IPS-20b (cell line): ENCODE measurements around the gene TMEM164.

ENCODE experiments used
- H3K27ac ChIP-seq: one replicate; pipeline ENCODE4 v1.5.1; 2013; ENCODE audit warnings: low read length
- H3K27me3 ChIP-seq: 2 replicates; pipeline ENCODE4 v1.6.1; 2013; ENCODE audit warnings: mild to moderate bottlenecking, low read length, inconsistent platforms; ENCODE audit not compliant: insufficient read depth
- H3K36me3 ChIP-seq: 2 replicates; pipeline ENCODE4 v1.6.1; 2013; ENCODE audit warnings: low read depth, mild to moderate bottlenecking, inconsistent platforms, low read length, moderate library complexity; ENCODE audit not compliant: insufficient read depth
- H3K4me1 ChIP-seq: 2 replicates; pipeline ENCODE4 v1.6.1; 2013; ENCODE audit warnings: mild to moderate bottlenecking, control low read depth, inconsistent platforms, low read length, moderate library complexity; ENCODE audit not compliant: insufficient read depth
- H3K4me3 ChIP-seq: 2 replicates; pipeline ENCODE4 v1.5.1; 2013; ENCODE audit warnings: mild to moderate bottlenecking, low read length, inconsistent platforms
- H3K9ac ChIP-seq: 2 replicates; pipeline ENCODE4 v1.6.1; 2013; ENCODE audit warnings: low read depth, mild to moderate bottlenecking, inconsistent platforms, low read length, moderate library complexity
- H3K9me3 ChIP-seq: 2 replicates; pipeline ENCODE4 v1.6.1; 2013; ENCODE audit warnings: mild to moderate bottlenecking, low read depth, low read length, inconsistent platforms; ENCODE audit not compliant: insufficient read depth

TMEM164 gene

DNA sequence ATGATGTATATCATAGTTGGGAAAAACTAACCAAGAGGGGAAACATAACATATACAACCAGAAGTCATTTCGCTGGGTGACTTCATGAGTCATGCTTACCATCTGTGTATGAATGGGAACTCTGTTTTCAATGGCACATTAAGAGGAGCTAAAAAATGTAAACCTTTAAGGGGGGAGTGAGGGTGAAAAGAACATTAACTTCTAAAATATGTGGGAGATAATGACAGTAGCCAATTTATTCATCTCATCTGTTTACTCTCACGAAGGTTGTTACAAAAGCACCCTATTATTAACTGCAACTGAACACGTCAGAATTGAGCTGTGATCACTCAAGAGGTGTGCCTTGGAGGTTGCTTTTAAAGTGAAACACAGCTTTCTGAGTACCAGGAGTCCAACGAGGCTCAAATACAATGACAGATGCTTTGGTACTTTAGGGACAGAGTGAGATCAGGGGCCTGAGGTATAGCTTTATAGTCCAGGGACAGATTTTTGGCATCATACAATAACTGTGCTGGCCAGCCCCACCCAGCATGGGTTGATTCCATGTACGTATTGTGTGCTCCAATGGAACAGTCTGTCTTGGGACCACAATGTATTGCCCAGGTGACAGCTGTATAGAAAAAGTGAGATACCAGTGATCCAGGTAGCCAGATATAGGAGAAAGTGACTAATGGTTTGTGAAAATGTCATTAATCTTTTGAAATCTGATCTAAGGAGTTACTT, 207.7 kb downstream of the TMEM164 start:
- H3K36me3 ChIP-seq, result no peaks in the 10 kb centered on the region
- no peaks in the 10 kb centered on the region for H3K27me3 ChIP-seq
- no peak overlapping the region for H3K9ac ChIP-seq
- H3K9me3 ChIP-seq, result no peaks in the 10 kb centered on the region
- no peak overlapping the region for H3K4me3 ChIP-seq
- no peaks in the 10 kb centered on the region; the same call in none of the 2 replicates for H3K4me1 ChIP-seq
- H3K27ac ChIP-seq, result no peak overlapping the region

DNA sequence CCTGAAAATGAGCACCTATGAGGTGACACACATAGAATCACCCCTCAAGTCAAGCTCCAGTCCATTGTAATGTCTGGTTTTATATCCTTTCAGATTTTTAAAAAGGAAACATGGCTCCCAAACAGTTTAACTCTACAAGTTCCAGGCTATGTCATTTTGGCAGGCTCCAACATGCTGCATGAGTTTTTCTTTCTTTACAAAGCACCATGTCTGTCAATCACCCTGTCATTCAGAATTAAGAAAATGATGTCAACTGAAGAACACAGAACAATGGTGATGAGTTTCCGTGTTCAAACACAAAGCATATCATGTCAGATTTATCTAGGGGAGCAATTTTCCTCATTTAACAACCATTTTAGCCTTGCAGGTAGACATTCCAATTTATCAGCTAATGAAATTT, 208.4 kb downstream of the TMEM164 start:
- no peaks in the 10 kb centered on the region for H3K9me3 ChIP-seq
- no peak overlapping the region for H3K9ac ChIP-seq
- H3K27ac ChIP-seq, result no peak overlapping the region
- no peaks in the 10 kb centered on the region for H3K27me3 ChIP-seq
- no peaks in the 10 kb centered on the region for H3K36me3 ChIP-seq
- H3K4me1 ChIP-seq, result no peaks in the 10 kb centered on the region; the same call in none of the 2 replicates
- no peak overlapping the region for H3K4me3 ChIP-seq

DNA sequence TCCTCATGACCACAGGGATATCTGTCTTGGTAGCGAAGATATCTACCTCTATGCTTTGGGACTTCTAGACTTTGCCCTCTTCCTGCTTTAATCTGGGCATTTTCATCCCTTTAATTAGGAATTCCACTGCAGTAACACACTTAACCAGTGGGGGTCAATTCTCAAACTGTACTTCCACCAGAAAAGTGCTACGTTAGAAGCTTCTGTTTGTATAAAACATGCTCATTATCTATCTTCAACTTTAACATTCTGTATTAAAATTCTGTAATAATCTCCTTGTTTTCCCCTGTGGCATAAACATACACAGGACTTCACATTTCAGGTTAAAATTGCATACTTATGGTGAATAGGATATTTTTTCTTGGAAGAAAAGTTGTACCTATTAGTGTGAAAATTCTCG, 209.4 kb downstream of the TMEM164 start:
- no peaks in the 10 kb centered on the region for H3K9me3 ChIP-seq
- no peak overlapping the region for H3K4me3 ChIP-seq
- H3K27me3 ChIP-seq, result no peaks in the 10 kb centered on the region
- H3K9ac ChIP-seq, result no peak overlapping the region
- H3K36me3 ChIP-seq, result no peaks in the 10 kb centered on the region
- no peak overlapping the region for H3K27ac ChIP-seq
- H3K4me1 ChIP-seq, result no peaks in the 10 kb centered on the region; the same call in none of the 2 replicates

DNA sequence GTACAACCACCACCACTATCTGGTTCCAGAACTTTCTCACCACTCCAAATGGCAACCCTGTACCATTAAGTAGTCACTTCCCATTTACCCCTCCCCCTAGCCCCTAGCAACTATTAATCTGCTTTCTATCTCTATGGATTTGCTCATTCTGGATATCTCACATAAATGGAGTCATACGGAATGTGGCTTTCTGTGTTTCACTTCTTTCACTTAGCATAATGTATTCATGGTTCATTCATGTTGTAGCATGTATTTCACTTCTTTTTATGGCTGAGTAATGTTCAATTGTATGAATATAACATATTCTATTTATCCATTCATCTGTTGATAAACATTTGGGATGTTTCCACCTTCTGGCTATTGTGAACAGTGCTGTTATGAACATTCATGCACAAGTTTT, 210.3 kb downstream of the TMEM164 start:
- Histone ChIP-seq H3K4me1 (no peaks in the 10 kb centered on the region; the same call in none of the 2 replicates), H3K4me3 (no peak overlapping the region), H3K36me3 (no peaks in the 10 kb centered on the region), H3K27me3 (no peaks in the 10 kb centered on the region), H3K9ac (no peak overlapping the region), H3K27ac (no peak overlapping the region), H3K9me3 (no peaks in the 10 kb centered on the region)

DNA sequence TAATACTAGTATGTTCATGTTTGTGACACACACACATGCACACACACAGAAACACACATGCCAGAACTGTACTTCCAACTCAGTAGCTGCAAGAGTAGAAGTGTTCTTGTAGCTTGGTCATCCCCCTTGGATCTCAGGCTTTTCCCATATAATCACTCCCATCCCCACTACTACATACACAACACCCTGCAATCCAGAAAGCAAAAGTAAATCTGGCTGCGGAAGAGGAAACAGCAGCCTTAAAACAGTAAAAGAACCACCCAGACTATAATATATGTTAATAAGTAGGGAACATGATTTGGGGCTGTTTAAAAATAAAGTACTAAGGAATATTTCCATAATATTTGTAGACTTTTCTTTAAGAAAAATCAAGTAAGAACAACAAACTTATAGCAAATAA, 211.8 kb downstream of the TMEM164 start:
- H3K27me3 ChIP-seq, result no peaks in the 10 kb centered on the region
- H3K9me3 ChIP-seq, result no peaks in the 10 kb centered on the region
- no peaks in the 10 kb centered on the region; the same call in none of the 2 replicates for H3K4me1 ChIP-seq

DNA sequence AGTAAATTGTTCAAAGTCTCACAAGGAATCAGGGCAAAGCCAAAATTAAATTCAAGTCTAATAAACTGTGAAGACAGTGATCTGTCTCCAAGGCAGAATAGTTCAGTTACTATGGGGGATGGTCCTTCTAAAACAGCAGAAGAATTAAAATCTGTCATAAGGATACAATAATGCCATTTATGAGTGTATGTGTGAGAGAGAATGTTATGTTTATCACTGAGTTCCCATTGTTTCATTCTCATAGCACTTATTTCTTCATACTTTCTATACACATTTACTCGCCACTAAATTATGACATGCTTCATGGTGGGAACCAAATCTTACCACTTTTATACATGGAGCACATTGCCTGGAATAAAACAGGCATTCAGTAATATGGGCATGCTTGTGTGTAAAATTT, 212.5 kb downstream of the TMEM164 start:
- no peaks in the 10 kb centered on the region for H3K9me3 ChIP-seq
- H3K4me1 ChIP-seq, result no peaks in the 10 kb centered on the region; the same call in none of the 2 replicates
- no peak overlapping the region for H3K9ac ChIP-seq
- H3K27ac ChIP-seq, result no peak overlapping the region
- no peaks in the 10 kb centered on the region for H3K36me3 ChIP-seq
- H3K4me3 ChIP-seq, result no peak overlapping the region
- H3K27me3 ChIP-seq, result no peaks in the 10 kb centered on the region

More for the DNA sequence above, 211.8 kb downstream of the TMEM164 start:
- H3K9ac ChIP-seq, result no peak overlapping the region
- H3K36me3 ChIP-seq, result no peaks in the 10 kb centered on the region
- no peak overlapping the region for H3K27ac ChIP-seq
- no peak overlapping the region for H3K4me3 ChIP-seq

DNA sequence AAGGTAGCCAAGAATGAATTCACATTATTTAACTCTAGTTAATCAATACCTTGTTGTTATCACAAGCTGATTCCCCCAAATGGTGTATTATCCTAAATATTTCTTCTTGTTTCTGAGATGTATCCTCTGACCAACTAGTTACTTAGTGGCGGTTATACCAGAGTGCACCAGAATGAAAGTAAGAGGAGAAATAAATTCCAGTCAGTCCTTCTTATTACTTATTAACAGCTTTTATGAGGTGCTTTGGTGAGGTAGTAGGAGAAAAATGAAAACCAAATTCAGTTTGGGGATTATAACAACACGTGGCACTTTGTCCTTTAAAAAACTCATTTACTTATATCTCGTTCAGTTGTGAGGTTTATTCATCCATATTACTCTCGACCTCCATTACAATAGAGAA, 213.1 kb downstream of the TMEM164 start:
- Histone ChIP-seq H3K27me3 (no peaks in the 10 kb centered on the region), H3K9ac (no peak overlapping the region), H3K4me3 (no peak overlapping the region), H3K4me1 (no peaks in the 10 kb centered on the region), H3K36me3 (no peaks in the 10 kb centered on the region), H3K27ac (no peak overlapping the region), H3K9me3 (no peaks in the 10 kb centered on the region)

DNA sequence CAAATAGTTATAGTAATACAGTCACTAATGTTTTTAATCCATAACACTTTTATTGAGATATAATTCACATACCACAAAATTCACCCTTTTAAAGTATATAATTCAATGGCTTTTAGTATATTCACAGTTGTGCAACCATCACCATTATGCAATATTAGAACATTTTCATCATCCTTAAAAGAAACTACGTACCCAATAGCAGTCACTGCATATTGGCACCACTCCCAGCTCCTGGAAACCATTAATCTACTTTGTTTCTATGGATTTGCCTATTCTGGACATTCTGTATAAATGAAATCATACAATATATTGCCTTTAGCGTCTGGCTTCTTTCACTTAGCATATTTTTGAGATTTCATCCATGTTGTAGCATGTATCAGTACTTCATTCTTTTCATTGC, 215.7 kb downstream of the TMEM164 start:
- Histone ChIP-seq H3K4me1 (no peaks in the 10 kb centered on the region), H3K9ac (no peak overlapping the region), H3K27ac (no peak overlapping the region), H3K36me3 (no peaks in the 10 kb centered on the region), H3K4me3 (no peak overlapping the region), H3K27me3 (no peaks in the 10 kb centered on the region), H3K9me3 (no peaks in the 10 kb centered on the region)

DNA sequence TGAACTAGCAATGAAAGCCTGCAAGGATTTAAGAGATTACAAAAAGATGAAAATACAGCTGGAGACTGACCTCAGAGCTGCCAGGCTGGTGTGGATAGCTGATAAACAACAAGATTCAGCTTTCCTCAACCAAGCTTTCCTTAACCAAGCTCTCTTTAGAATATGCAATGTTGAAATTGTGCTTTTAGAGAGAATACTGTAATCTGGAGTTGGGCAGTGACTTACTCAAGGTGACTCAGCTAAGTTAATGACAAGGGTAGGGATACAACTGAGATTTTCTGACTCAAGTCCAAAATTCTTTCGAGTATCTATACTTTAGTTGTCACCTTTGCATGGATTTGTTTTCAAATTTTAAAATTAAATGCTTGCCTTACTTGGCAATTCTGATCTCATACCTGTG, 217.0 kb downstream of the TMEM164 start:
- no peak overlapping the region for H3K27ac ChIP-seq
- no peak overlapping the region for H3K4me3 ChIP-seq
- no peaks in the 10 kb centered on the region for H3K9me3 ChIP-seq
- no peaks in the 10 kb centered on the region for H3K27me3 ChIP-seq
- no peaks in the 10 kb centered on the region for H3K36me3 ChIP-seq
- H3K4me1 ChIP-seq, result no peaks in the 10 kb centered on the region
- H3K9ac ChIP-seq, result no peak overlapping the region

DNA sequence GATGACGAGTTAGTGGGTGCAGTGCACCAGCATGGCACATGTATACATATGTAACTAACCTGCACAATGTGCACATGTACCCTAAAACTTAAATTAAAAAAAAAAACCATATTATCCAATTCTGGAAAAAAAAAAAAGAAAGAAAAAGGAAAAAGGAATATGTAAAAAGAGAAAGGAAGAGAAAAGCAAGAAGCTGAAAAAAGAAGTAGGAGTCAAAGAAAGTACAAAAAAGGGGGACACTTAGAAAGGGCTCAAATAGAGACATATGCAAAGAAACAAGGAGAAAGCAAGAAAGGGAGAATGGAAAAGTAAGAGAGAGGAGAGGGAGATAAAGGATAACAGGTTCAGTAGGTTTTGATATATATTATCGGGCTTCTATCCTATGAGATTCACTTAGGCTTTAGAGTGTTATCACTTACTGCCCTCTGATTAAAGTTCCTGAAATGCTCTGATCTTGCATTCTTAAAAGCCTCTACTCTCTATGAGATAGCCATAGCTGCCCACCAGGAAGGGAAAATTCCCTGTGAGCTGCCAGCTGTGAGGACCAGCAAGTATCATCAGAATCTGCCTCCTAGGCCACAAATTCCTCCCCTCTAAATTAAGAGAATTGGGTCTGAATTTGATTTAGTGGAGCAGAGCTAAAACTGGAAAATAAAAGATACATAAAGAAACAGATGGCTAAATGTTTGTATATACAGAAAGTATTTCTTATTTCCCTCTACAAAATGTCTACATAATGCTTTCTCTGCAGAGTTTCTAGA, 219.8 kb downstream of the TMEM164 start:
- no peak overlapping the region for H3K27ac ChIP-seq
- H3K36me3 ChIP-seq, result no peaks in the 10 kb centered on the region
- H3K4me1 ChIP-seq, result no peaks in the 10 kb centered on the region
- no peaks in the 10 kb centered on the region for H3K9me3 ChIP-seq
- no peak overlapping the region for H3K4me3 ChIP-seq
- no peak overlapping the region for H3K9ac ChIP-seq
- no peaks in the 10 kb centered on the region for H3K27me3 ChIP-seq

DNA sequence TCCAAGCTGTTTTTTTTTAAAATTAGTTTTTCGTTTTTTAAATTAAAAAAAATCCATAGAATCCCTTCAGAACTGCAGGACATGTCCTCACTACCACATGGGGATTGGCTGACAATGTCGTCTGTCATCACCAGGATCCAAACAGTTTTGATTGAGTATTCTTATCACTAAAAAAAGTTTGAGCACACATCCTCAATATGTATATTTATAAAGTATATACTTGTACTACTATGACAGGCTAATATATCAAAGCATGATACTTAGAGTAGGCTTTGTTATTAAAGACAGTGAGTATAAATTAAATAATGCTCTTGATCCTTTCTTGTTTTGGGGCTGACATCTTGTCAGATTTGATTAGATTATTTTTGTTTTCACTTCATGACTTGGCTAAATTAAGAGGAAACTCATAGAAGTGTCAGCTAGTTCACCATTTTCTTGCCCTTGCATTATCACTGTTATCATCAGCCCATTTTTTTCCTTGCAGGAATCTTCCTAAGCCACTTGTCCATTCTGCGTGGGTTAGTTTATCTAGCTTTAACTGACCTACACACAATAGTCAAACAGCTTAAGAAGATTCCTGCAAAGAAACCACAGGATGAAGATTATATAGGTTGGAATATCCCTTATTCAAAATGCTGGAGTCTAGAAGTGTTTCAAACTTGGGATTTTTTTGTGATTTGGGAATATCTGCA, 222.2 kb downstream of the TMEM164 start:
- no peak overlapping the region for H3K4me3 ChIP-seq
- peaks cover 4% of the 10 kb centered on the region; the same call in 1 of the 2 replicates for H3K4me1 ChIP-seq
- no peaks in the 10 kb centered on the region for H3K9me3 ChIP-seq
- H3K36me3 ChIP-seq, result no peaks in the 10 kb centered on the region
- H3K27ac ChIP-seq, result no peak overlapping the region
- H3K27me3 ChIP-seq, result no peaks in the 10 kb centered on the region
- H3K9ac ChIP-seq, result no peak overlapping the region
